ENCODE data around the gene RIN3.

The RIN3 gene

GRCh38 chr14:92565718-92566115 lies 52.1 kb downstream of the RIN3 start:
- no peak for TF ChIP-seq CTCF (IDR thresholded peaks at IDR 0.05; ENCODE audit: low read depth, low read length)
- no peak overlapping the region for H3K4me3 ChIP-seq (replicated peaks in 1 of 2; ENCODE audit: low read depth in 2 of 2, low read length in 2 of 2)
- no peak for DNase-seq (ENCODE audit: low read depth in 2 of 2)

GRCh38 chr14:92567173-92567725 lies 53.7 kb downstream of the RIN3 start:
- TF ChIP-seq CTCF (IDR thresholded peaks at IDR 0.05; ENCODE audit: low read depth, low read length) = no peak

DNA sequence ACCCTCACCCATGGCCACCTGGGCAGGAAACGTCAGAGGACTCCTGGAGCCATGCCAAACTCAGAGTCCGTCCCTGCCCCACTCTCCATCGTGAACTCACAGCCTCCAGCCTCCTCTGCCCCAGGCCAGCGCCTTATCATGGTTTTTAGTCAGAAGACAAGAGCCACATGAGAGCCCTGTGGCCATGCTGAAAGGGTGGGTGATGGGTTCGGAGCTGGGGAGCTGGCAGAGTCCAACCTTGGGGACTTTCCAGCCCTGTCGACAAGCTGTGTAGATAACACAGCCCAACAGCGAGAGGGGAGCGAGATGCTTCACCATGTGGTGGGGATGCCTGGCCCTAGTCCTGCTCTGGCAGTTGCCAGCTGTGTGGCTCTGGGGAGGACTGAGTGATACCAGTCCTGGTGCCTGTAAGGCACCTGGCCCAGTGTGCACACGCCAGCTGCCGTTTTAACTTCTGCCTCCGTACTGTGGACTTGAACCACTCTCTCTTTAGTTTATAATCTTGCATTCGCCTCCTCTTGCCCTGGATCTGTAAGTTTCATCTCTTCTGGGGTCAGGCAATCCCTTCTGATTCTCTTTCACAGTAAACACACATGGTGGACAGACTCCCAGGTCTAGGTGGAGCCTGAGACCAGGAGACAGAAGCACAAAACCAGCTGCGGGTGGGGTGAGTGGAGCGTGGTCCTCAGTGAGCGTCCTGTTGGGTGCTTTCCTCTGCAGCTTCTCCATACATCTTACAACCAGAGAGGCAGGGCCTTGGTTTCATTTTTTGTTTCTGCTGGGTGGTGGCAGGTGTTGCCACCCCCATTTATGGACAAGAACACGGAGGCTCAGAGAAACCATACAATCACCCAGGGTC lies 55.3 kb downstream of the RIN3 start:
- peak in 1 of 2 donors; percentile 73 for DNase-seq (ENCODE audit: low read depth in 2 of 2)
- TF ChIP-seq CTCF (IDR thresholded peaks at IDR 0.05; ENCODE audit: low read depth, low read length) = no peak
- no peak overlapping the region for H3K4me3 ChIP-seq (replicated peaks in 1 of 2; ENCODE audit: low read depth in 2 of 2, low read length in 2 of 2)

More at GRCh38 chr14:92567173-92567725, 53.7 kb downstream of the RIN3 start:
- H3K4me3 ChIP-seq (replicated peaks in 1 of 2; ENCODE audit: low read depth in 2 of 2, low read length in 2 of 2) = no peak overlapping the region
- DNase-seq (ENCODE audit: low read depth in 2 of 2) = no peak

DNA sequence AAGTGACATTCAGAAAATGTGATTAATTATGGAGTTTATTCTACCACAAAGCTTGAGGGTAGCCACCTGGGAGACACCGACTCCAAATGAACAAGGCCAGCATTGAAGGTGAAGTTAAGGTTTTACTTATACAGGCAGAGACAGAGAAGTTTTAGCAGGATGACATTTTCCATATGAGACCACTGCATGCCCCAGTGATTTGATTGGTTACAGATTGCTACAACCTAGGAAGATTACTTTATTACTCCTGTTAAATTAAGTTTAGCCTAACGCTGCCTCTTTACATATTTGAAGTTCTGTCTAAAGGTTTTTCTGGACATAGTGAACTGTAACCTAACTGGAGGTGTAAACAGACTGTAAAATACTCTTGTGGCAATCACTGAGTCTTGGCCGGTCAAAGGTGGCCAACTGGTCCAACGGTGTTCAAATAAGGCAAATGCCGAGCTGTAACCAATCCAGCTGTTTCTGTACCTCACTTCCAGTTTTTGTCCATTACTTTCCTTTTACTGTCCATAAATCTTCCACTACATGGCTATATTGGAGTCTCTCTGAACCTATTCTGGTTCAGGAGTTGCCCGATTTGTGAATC lies 57.2 kb downstream of the RIN3 start:
- H3K4me3 ChIP-seq (replicated peaks in 1 of 2; ENCODE audit: low read depth in 2 of 2, low read length in 2 of 2) = no peak overlapping the region
- TF ChIP-seq CTCF (IDR thresholded peaks at IDR 0.05; ENCODE audit: low read depth, low read length) = no peak
- no peak for DNase-seq (ENCODE audit: low read depth in 2 of 2)

- H3K4me3 ChIP-seq (replicated peaks in 1 of 2; ENCODE audit: low read depth in 2 of 2, low read length in 2 of 2) = no peak overlapping the region
- TF ChIP-seq CTCF (IDR thresholded peaks at IDR 0.05; ENCODE audit: low read depth, low read length) = no peak
- DNase-seq (ENCODE audit: low read depth in 2 of 2) = no peak
These were observed 58.5 kb downstream of the RIN3 start for GRCh38 chr14:92572050-92572449.

DNA sequence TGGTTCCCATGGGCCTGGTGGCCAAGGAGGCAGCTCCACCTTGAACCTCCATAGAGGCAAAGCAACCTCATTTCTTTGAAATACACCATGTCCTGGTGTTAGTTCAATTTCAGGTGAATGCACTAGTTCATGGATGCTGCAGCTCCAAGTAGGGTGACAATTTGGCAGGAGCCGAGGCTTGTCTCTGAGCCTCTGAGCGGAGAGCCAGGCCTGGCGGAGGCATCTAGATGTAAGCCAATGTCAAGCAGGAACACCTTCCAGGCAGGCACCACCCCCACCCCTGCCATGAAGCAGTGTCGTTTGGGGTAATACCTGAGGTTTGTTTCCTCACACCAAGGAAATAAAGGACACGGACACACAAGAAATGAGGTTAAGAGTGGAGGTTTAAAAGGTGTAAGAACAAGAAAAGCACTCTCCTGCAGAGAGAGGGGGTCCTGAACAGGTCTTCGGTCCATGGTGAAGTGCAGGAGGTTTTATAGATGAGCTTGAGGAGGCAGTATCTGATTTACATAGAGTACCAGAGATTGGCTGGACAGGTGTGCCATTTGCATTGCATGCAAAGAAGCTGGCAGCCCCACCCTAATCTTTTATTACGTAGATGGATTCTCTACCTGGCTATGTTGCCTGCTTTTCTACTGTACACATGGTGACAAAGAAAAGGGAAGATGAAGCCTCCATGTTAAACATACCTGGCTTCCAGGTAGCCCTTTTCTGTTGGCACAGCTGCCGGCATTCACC lies 60.3 kb downstream of the RIN3 start:
- no peak overlapping the region for H3K4me3 ChIP-seq (replicated peaks in 1 of 2; ENCODE audit: low read depth in 2 of 2, low read length in 2 of 2)
- TF ChIP-seq CTCF (IDR thresholded peaks at IDR 0.05; ENCODE audit: low read depth, low read length) = no peak
- DNase-seq (ENCODE audit: low read depth in 2 of 2) = no peak

Measured in cardiac fibroblast (primary cell).